ENCODE data around the gene IL1R2. TPM values are rescaled to one million over a fixed set of nuclear protein-coding genes. Genes with fewer than 3 reads are reported as not detected.

IL1R2 gene
- total RNA-seq, 2 experiments from 2014 or later: 0.88 TPM; not detected in 1

GRCh38 chr2:102072741-102073140 is 81.0 kb downstream of the IL1R2 start:
- Mint-ChIP-seq H3K4me3 (no peak overlapping the region), H3K4me1 (peaks cover 5% of the 10 kb centered on the region)
- CTCF ChIA-PET: no interaction called here

GRCh38 chr2:102073168-102073724 is 81.5 kb downstream of the IL1R2 start:
- Mint-ChIP-seq H3K36me3 (peaks cover 7% of the 10 kb centered on the region), H3K27me3 (peaks cover 5% of the 10 kb centered on the region), H3K4me1 (peaks cover 5% of the 10 kb centered on the region), H3K27ac (no peak overlapping the region), H3K9me3 (ENCODE audit: low read depth) (peaks cover 3% of the 10 kb centered on the region), H3K4me3 (no peak overlapping the region)
- ATAC-seq (no peak), DNase-seq (no peak)
- CTCF ChIA-PET: interaction anchor here (0.9 kb wide), 1 partner anchor 68 kb away, joined by 3 read pairs; no protein-coding TSS in a partner anchor

More at GRCh38 chr2:102072741-102073140, 81.0 kb downstream of the IL1R2 start:
- Mint-ChIP-seq H3K9me3 (ENCODE audit: low read depth) (peaks cover 3% of the 10 kb centered on the region), H3K36me3 (peaks cover 5% of the 10 kb centered on the region), H3K27ac (no peak overlapping the region), H3K27me3 (peaks cover 3% of the 10 kb centered on the region)
- DNase-seq: no peak
- no peak for ATAC-seq

- Mint-ChIP-seq H3K27me3 (peaks cover 12% of the 10 kb centered on the region), H3K27ac (no peak overlapping the region), H3K9me3 (ENCODE audit: low read depth) (peaks cover 3% of the 10 kb centered on the region), H3K4me3 (no peak overlapping the region), H3K4me1 (peaks cover 6% of the 10 kb centered on the region), H3K36me3 (peaks cover 12% of the 10 kb centered on the region)
- CTCF ChIA-PET: interaction anchor here (0.9 kb wide), 1 partner anchor 69 kb away, joined by 3 read pairs; no protein-coding TSS in a partner anchor
- ATAC-seq (no peak), DNase-seq (no peak)
These were observed 82.5 kb downstream of the IL1R2 start for GRCh38 chr2:102074152-102074783.

- Mint-ChIP-seq H3K27me3 (peaks cover 12% of the 10 kb centered on the region), H3K9me3 (ENCODE audit: low read depth) (peaks cover 3% of the 10 kb centered on the region), H3K4me1 (peaks cover 12% of the 10 kb centered on the region)
These were observed 83.7 kb downstream of the IL1R2 start for GRCh38 chr2:102075479-102075878.

GRCh38 chr2:102076512-102076911 is 84.8 kb downstream of the IL1R2 start:
- peaks cover 6% of the 10 kb centered on the region for H3K9me3 Mint-ChIP-seq (ENCODE audit: low read depth)
- H3K36me3 Mint-ChIP-seq: peaks cover 20% of the 10 kb centered on the region
- peaks cover 17% of the 10 kb centered on the region for H3K27me3 Mint-ChIP-seq

More at GRCh38 chr2:102075479-102075878, 83.7 kb downstream of the IL1R2 start:
- Mint-ChIP-seq H3K36me3 (peaks cover 16% of the 10 kb centered on the region), H3K27ac (no peak overlapping the region), H3K4me3 (no peak overlapping the region)
- CTCF ChIA-PET: no interaction called here
- no peak for DNase-seq
- ATAC-seq: no peak

More at GRCh38 chr2:102076512-102076911, 84.8 kb downstream of the IL1R2 start:
- H3K4me1 Mint-ChIP-seq: peaks cover 22% of the 10 kb centered on the region
- no peak overlapping the region for H3K4me3 Mint-ChIP-seq
- DNase-seq: no peak
- no peak overlapping the region for H3K27ac Mint-ChIP-seq
- CTCF ChIA-PET: no interaction called here
- ATAC-seq: no peak

Other genes starting within 250 kb of the IL1R2 start
- under 1 TPM; 0.40 to 0.41 TPM for gene IL1R1, start 150.8 kb downstream of the IL1R2 start, total RNA-seq
- not detected for gene IL1RL2, start 195.1 kb downstream of the IL1R2 start, total RNA-seq